Kidney epithelial cell (primary cell): Measurements from ENCODE around the gene ARHGAP42. TPM values are rescaled to one million over a fixed set of nuclear protein-coding genes. Genes with fewer than 3 reads are reported as not detected.

Experiments
- DNase-seq: peaks from one replicate; pipeline ENCODE4 v3.0.0-alpha.2; 2010; ENCODE audit warnings: low read depth
- H3K27me3 ChIP-seq: 2 replicates; pipeline ENCODE4 v1.6.0; 2011; ENCODE audit warnings: low read length; ENCODE audit not compliant: control insufficient read depth, insufficient read depth
- H3K36me3 ChIP-seq: 2 replicates; pipeline ENCODE4 v1.5.1; 2011; ENCODE audit warnings: low read length; ENCODE audit not compliant: control insufficient read depth, insufficient read depth
- H3K4me3 ChIP-seq: 2 replicates; pipeline ENCODE4 v1.5.1; 2011; ENCODE audit warnings: low read depth, mild to moderate bottlenecking, control low read depth, low read length
- total RNA-seq: library from RNA; depleted of rRNA; stranded (reverse); fragments of >200 nt; gene quantifications from 2 replicates; pipeline ENCODE4 v1.2.3, GENCODE V29; 2015
- TF ChIP-seq, protein P1 (sequence below): IDR thresholded peaks from 2 replicates; pipeline ENCODE4 v1.5.1; 2011; ENCODE audit warnings: mild to moderate bottlenecking, moderate library complexity, low read length, control low read depth, inconsistent platforms; ENCODE audit not compliant: insufficient read depth, poor library complexity, severe bottlenecking

ARHGAP42 gene
- total RNA-seq, 1 donor from 2014 or later: 27.9 TPM

DNA sequence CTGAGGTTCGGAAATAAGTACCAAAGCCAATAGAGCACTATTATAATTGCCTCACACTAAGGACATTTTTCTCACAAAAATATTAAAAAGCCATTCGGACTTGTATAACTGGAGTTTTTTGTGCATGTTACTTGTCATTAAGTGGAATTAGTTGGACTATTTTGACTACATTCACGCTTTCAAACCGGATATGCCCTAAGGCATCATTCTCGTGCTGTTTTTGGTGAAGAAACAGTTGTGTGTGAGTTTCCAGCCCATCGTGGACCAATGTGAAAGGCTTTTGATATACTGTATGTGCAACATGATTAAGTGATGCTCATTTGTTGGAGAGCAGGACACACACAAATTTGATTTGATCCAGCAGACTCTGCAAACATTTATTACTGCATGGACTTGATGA is 249.7 kb downstream of the ARHGAP42 start:
- Histone ChIP-seq H3K27me3 (no peaks in the 10 kb centered on the region), H3K36me3 (no peaks in the 10 kb centered on the region), H3K4me3 (no peak overlapping the region)
- TF ChIP-seq, protein P1, sequence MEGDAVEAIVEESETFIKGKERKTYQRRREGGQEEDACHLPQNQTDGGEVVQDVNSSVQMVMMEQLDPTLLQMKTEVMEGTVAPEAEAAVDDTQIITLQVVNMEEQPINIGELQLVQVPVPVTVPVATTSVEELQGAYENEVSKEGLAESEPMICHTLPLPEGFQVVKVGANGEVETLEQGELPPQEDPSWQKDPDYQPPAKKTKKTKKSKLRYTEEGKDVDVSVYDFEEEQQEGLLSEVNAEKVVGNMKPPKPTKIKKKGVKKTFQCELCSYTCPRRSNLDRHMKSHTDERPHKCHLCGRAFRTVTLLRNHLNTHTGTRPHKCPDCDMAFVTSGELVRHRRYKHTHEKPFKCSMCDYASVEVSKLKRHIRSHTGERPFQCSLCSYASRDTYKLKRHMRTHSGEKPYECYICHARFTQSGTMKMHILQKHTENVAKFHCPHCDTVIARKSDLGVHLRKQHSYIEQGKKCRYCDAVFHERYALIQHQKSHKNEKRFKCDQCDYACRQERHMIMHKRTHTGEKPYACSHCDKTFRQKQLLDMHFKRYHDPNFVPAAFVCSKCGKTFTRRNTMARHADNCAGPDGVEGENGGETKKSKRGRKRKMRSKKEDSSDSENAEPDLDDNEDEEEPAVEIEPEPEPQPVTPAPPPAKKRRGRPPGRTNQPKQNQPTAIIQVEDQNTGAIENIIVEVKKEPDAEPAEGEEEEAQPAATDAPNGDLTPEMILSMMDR: no peak
- DNase-seq: no peak

DNA sequence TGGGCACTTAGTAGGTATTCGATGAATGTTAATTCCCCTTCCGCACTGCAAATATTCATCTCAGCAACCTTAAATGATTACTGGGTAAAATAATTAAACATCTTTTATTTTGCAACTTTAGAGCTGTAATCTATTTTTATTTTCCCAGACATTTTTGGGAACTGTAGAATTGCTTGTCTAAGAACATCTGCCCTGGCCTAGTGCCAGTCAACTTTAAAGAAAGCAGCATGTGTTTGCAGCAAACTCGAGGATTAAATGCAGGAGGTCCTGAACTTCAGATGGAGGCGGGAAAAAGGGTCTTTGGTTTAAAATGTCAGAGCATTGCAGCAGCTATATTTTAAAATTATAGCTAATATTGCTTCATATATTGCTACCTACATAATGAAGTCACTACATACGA is 252.5 kb downstream of the ARHGAP42 start:
- TF ChIP-seq, protein P1: no peak
- Histone ChIP-seq H3K27me3 (no peaks in the 10 kb centered on the region), H3K36me3 (no peaks in the 10 kb centered on the region), H3K4me3 (no peak overlapping the region)
- no peak for DNase-seq

DNA sequence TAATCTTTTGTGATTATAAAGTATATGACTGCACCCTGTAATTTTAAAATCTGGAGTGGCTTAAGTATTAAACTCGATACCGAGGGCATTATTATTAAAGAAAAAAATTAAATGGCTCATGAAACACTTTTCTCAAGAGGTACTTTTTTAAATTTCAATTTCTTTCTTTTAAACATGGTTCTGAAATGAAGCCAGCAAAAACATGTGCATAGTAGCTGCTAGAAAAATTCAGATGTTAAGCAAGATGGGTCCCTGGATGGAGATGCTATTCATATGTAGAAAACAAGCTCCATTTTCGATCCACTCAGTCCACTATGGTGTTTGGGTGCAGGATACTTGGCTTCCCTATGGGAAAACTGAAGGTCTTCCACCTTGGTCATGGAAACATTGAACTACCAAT is 253.0 kb downstream of the ARHGAP42 start:
- TF ChIP-seq, protein P1: no peak
- DNase-seq: no peak
- no peaks in the 10 kb centered on the region for H3K27me3 ChIP-seq
- H3K36me3 ChIP-seq: no peaks in the 10 kb centered on the region
- no peak overlapping the region for H3K4me3 ChIP-seq

DNA sequence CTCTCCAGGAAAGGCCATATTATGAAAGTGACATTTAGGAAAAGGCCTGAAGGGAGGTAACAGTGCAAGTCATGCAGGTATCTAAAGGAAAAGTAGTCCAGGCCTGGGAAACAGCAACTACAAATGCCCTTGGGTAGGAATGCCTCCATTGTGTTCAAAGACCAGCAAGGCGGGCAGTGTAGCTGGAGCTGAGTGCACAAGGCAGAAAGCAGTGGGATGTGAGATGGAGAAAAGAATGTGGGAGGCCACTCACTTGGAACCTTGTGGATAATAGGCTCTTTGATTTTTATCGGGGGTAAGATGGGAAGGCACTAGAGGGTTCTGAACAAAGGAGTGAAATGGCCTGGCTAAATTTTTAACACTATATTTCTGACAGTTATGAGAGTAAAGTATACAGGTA is 253.9 kb downstream of the ARHGAP42 start:
- TF ChIP-seq, protein P1: no peak
- no peaks in the 10 kb centered on the region for H3K27me3 ChIP-seq
- DNase-seq: no peak
- H3K36me3 ChIP-seq: no peaks in the 10 kb centered on the region
- no peak overlapping the region for H3K4me3 ChIP-seq

DNA sequence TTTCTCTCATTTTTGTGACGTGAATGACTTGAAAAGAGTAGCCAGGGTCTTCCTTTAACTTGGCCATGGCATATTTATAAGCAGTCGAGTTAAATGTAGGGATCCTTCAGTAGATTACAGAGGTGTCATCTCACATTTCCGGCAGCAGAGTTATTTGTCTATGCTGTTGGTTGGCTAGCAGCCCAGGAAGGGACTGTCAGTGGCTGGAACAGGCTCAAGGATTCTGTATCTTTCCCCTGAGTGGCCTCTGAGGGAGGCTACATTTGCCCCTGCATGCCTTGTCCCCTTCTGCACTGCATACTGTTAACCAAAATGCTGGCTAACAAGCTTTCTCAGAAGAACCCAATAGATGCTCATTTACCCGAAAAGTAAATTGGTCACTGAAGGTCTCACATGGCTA is 254.9 kb downstream of the ARHGAP42 start:
- TF ChIP-seq, protein P1: no peak
- no peaks in the 10 kb centered on the region for H3K27me3 ChIP-seq
- DNase-seq: no peak
- no peak overlapping the region for H3K4me3 ChIP-seq
- H3K36me3 ChIP-seq: no peaks in the 10 kb centered on the region

DNA sequence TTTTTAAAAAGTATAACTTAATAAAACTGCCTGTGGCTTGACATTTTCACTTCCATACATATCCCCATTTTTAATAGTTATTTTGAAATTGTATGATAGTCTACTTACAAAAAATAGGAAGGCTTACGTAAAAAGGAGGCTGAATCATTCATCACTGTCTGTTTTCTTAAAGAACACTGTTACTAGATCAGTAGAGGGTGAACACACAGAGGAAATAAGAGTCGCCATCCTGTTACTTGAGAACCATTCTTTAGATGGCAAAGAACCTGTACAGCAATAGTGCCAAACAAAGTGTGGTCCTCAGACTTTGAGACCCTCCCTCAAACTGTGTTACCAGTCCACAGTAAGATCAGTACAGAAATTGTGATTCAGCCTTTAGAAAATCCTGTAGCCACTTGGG is 261.8 kb downstream of the ARHGAP42 start:
- no peak for DNase-seq
- Histone ChIP-seq H3K36me3 (no peaks in the 10 kb centered on the region), H3K27me3 (no peaks in the 10 kb centered on the region), H3K4me3 (no peak overlapping the region)
- TF ChIP-seq, protein P1: no peak
